Measurements from ENCODE around the gene KIAA0513. TPM values are rescaled to one million over a fixed set of nuclear protein-coding genes. Genes with fewer than 3 reads are reported as not detected.
A peak's percentile ranks its signal among the peaks of the same experiment; 100 is the strongest.

The KIAA0513 gene
- total RNA-seq, 4 donors from 2014 or later = 6.9 to 13.8 (median 8.1) TPM

DNA sequence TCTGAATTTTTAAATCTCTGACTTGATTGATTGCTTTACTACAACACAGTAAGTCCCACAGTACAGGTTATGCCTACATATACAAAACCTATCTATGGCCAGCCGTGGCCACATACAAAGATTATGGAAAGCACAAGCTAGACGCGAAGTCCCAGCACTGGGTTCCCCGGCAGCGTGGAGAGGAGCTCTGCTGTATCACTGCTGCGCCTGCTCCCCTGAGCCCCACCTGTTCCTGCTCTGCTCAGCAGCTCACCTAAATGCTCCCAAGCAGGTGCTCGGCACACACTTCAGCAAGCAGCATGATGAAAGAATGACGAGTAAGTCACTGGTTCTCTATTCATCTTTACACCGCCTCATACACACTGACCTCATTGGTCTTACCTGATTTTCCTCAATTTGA, 36.8 kb upstream of the KIAA0513 start:
- Histone ChIP-seq H3K4me1 (peaks cover 0 to 56% (median 35%) of the 10 kb centered on the region in 4 donors), H3K9me3 (no peaks in the 10 kb centered on the region), H3K27ac (no peak overlapping the region), H3K27me3 (no peaks in the 10 kb centered on the region), H3K4me3 (no peak overlapping the region), H3K36me3 (peaks cover 9 to 68% (median 10%) of the 10 kb centered on the region in 3 donors)
- TF ChIP-seq EP300 (IDR thresholded peaks at IDR 0.05) = no peak
- no peak for TF ChIP-seq POLR2A (IDR thresholded peaks at IDR 0.05)
- TF ChIP-seq, protein P1, sequence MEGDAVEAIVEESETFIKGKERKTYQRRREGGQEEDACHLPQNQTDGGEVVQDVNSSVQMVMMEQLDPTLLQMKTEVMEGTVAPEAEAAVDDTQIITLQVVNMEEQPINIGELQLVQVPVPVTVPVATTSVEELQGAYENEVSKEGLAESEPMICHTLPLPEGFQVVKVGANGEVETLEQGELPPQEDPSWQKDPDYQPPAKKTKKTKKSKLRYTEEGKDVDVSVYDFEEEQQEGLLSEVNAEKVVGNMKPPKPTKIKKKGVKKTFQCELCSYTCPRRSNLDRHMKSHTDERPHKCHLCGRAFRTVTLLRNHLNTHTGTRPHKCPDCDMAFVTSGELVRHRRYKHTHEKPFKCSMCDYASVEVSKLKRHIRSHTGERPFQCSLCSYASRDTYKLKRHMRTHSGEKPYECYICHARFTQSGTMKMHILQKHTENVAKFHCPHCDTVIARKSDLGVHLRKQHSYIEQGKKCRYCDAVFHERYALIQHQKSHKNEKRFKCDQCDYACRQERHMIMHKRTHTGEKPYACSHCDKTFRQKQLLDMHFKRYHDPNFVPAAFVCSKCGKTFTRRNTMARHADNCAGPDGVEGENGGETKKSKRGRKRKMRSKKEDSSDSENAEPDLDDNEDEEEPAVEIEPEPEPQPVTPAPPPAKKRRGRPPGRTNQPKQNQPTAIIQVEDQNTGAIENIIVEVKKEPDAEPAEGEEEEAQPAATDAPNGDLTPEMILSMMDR (IDR thresholded peaks at IDR 0.05) = no peak
- no peak for DNase-seq (ENCODE audit: low spot score in 2 of 2)
- 92 to 93% methylated on average over 9 of the region's 9 CpGs for WGBS, 2 donors

DNA sequence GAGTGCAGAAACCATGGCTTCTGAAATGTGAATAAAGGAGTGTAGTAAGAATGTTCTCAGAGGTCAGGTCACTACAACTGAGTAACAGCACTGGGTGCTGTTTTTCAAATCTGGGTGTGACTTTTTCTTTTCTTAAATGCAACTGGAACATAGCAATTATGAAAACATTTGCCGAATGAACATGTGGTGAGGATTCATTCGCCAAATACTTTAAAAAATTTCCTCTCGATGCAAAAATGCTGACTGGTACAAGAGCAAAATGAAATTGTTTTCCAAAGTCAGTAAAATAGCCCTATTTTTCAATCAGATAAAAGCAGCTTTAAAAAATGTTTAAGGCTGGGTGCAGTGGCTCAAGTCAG, 34.9 kb upstream of the KIAA0513 start:
- 24 to 30% methylated on average over 3 of the region's 3 CpGs for WGBS, 2 donors
- Histone ChIP-seq H3K4me3 (no peak overlapping the region), H3K4me1 (peaks cover 0 to 49% (median 32%) of the 10 kb centered on the region in 4 donors)

DNA sequence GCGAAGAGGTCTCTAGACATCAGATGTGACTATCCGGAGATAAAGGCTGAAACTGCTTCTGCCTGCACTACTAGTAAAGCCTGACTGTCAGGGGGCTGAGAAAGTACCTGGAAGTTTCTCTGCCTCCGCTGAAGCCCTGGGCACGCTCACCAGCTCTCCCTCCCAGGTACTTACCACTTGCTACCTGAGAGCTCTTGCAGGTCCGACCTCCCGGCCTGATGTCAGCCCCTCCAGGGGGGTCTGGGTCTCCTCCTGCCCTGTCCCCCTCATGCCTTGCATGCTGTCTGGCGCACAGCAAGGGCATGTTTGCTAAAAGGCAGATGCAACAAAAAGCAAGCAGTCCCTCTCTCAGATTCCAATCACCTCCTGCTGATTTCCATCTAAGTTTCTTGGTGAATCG, 33.7 kb upstream of the KIAA0513 start:
- peaks cover 0 to 52% (median 32%) of the 10 kb centered on the region in 4 donors for H3K4me1 ChIP-seq
- peaks cover 6 to 40% (median 10%) of the 10 kb centered on the region in 3 donors for H3K36me3 ChIP-seq
- TF ChIP-seq, protein P1 (IDR thresholded peaks at IDR 0.05) = no peak
- TF ChIP-seq POLR2A (IDR thresholded peaks at IDR 0.05) (no peak), EP300 (IDR thresholded peaks at IDR 0.05) (no peak)
- DNase-seq (ENCODE audit: low spot score in 2 of 2) = no peak
- H3K4me3 ChIP-seq = no peak overlapping the region
- H3K9me3 ChIP-seq = no peaks in the 10 kb centered on the region
- H3K27me3 ChIP-seq = no peaks in the 10 kb centered on the region
- peak overlapping the region; percentile 35 to 94 (median 86) for H3K27ac ChIP-seq
- 90 to 97% methylated on average over 7 to 8 of the region's 8 CpGs for WGBS, 2 donors

More for the DNA sequence above, 34.9 kb upstream of the KIAA0513 start:
- H3K36me3 ChIP-seq = peaks cover 6 to 52% (median 10%) of the 10 kb centered on the region in 3 donors
- no peaks in the 10 kb centered on the region for H3K9me3 ChIP-seq
- no peaks in the 10 kb centered on the region for H3K27me3 ChIP-seq
- no peak for DNase-seq (ENCODE audit: low spot score in 2 of 2)
- TF ChIP-seq POLR2A (IDR thresholded peaks at IDR 0.05) (no peak), EP300 (IDR thresholded peaks at IDR 0.05) (peak in 1 of 2 donors; percentile 35)
- TF ChIP-seq, protein P1 (IDR thresholded peaks at IDR 0.05) = no peak
- H3K27ac ChIP-seq = peak overlapping the region; percentile 32 to 94 (median 72)

DNA sequence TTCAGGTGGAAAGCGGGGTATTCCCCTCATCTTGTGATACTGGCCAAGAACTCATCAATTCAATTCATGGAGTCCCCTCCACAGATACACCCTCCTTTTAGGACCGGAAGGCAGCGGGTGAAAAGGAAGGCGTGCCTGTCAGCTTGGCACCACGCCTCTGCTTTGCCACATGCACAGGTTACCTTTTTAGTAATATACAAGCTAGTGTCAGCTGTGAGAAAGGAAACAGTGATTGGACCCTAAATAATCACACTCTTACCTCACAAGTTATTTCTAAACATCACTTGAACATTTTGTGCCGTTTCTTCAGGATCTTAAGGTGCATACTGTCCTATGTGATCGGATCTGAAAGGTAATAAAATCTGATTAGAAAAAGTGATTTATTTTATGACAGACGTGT, 31.9 kb upstream of the KIAA0513 start:
- 96 to 98% methylated on average over 8 of the region's 8 CpGs for WGBS, 2 donors
- Histone ChIP-seq H3K4me1 (peaks cover 0 to 69% (median 34%) of the 10 kb centered on the region in 4 donors), H3K27me3 (no peaks in the 10 kb centered on the region), H3K9me3 (no peaks in the 10 kb centered on the region), H3K36me3 (peaks cover 0 to 30% (median 2%) of the 10 kb centered on the region in 3 donors), H3K4me3 (no peak overlapping the region), H3K27ac (peak overlapping the region in 3 of 4 donors; percentile 80 to 94 (median 91))
- TF ChIP-seq, protein P1 (IDR thresholded peaks at IDR 0.05) = no peak
- TF ChIP-seq EP300 (IDR thresholded peaks at IDR 0.05) (no peak), POLR2A (IDR thresholded peaks at IDR 0.05) (no peak)
- DNase-seq (ENCODE audit: low spot score in 2 of 2) = no peak

DNA sequence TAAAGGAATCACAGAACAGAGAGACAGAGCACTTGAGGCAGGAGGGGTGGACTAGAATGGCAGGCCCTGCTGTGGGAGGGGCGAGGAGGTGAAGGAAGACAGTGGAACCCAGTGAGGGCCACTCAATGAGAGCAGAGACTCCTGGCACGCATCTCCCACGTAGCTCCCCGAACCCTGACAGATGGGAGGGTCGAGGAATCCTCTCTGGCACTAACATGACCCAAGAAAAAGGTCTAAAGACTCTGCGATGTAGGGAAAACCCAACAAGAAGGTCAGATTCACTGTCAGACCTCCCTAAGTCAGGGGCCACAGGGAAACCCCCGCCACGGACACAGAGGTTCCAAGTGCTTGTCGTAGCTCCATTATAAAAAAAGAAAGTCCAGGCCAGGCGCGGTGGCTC, 31.2 kb upstream of the KIAA0513 start:
- no peaks in the 10 kb centered on the region for H3K27me3 ChIP-seq
- no peak for DNase-seq (ENCODE audit: low spot score in 2 of 2)
- TF ChIP-seq POLR2A (IDR thresholded peaks at IDR 0.05) = no peak
- TF ChIP-seq, protein P1 (IDR thresholded peaks at IDR 0.05) = no peak
- TF ChIP-seq EP300 (IDR thresholded peaks at IDR 0.05) = no peak
- peaks cover 0 to 25% (median 0%) of the 10 kb centered on the region in 3 donors for H3K36me3 ChIP-seq
- no peak overlapping the region for H3K4me3 ChIP-seq
- peak overlapping the region in 2 of 4 donors; percentile 91 to 94 for H3K27ac ChIP-seq
- WGBS, 2 donors = 92 to 96% methylated on average over 11 of the region's 11 CpGs
- H3K4me1 ChIP-seq = peaks cover 0 to 75% (median 38%) of the 10 kb centered on the region in 4 donors
- H3K9me3 ChIP-seq = no peaks in the 10 kb centered on the region

All from tibial nerve (tissue), 4 donors.